GM13976 (cell line): Measurements from ENCODE around the gene PDCD4.

Experiments used
- DNase-seq: peaks from one replicate; pipeline ENCODE4 v3.0.0; 2012; ENCODE audit warnings: low spot score
- in situ Hi-C: fragments of 300-500 bp; cut with MboI; formaldehyde crosslinking; loops from one replicate; pipeline ENCODE4 v1.12.0; 2022; ENCODE audit warnings: low sequenced_read_pairs, mixed read lengths, inconsistent platforms; ENCODE audit not compliant: unreplicated experiment
- TF ChIP-seq, protein P1 (sequence below): IDR thresholded peaks from 2 replicates; pipeline ENCODE4 v1.5.1; 2012; ENCODE audit warnings: borderline replicate concordance, mild to moderate bottlenecking; ENCODE audit not compliant: insufficient read depth; ENCODE audit errors: extremely low read depth, missing control alignments, control extremely low read depth

Gene PDCD4

GRCh38 chr10:110892602-110893288 is 21.0 kb downstream of the PDCD4 start:
- DNase-seq, result no peak
- in situ Hi-C loops, result loop anchor here (25.0 kb wide), 2 partner anchors 280 to 580 kb away; partner anchors contain the start of gene SMNDC1
- TF ChIP-seq, protein P1, sequence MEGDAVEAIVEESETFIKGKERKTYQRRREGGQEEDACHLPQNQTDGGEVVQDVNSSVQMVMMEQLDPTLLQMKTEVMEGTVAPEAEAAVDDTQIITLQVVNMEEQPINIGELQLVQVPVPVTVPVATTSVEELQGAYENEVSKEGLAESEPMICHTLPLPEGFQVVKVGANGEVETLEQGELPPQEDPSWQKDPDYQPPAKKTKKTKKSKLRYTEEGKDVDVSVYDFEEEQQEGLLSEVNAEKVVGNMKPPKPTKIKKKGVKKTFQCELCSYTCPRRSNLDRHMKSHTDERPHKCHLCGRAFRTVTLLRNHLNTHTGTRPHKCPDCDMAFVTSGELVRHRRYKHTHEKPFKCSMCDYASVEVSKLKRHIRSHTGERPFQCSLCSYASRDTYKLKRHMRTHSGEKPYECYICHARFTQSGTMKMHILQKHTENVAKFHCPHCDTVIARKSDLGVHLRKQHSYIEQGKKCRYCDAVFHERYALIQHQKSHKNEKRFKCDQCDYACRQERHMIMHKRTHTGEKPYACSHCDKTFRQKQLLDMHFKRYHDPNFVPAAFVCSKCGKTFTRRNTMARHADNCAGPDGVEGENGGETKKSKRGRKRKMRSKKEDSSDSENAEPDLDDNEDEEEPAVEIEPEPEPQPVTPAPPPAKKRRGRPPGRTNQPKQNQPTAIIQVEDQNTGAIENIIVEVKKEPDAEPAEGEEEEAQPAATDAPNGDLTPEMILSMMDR, result no peak

DNA sequence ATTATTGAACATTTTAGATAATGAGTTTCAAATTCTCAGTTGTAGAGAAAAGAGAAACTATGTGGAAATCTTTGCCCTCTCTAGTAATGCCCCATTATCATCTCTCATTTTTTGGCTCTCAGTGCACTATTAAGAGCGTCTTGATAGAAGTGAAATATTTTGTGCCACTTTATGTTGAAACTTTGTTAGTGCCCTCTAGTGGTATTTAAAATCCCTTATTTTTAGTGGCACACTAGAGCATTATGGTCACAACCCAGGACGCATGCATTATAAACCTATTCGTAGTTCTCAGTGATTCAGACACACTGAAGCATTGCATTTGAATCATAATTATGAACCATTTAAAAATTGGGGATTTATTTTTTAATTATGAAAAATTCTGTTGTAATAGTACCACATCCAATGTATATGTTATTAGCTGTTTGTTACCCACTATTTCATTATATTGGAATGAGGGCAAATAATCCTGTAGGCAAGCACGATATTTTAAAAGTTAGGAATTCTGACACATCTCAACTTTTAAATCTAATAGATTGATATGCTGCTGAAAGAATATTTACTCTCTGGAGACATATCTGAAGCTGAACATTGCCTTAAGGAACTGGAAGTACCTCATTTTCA is 21.9 kb downstream of the PDCD4 start:
- TF ChIP-seq, protein P1, result peak; percentile 33
- peak; percentile 24 for DNase-seq
- in situ Hi-C loops, result loop anchor here (25.0 kb wide), 2 partner anchors 281 to 581 kb away; partner anchors contain the start of gene SMNDC1

DNA sequence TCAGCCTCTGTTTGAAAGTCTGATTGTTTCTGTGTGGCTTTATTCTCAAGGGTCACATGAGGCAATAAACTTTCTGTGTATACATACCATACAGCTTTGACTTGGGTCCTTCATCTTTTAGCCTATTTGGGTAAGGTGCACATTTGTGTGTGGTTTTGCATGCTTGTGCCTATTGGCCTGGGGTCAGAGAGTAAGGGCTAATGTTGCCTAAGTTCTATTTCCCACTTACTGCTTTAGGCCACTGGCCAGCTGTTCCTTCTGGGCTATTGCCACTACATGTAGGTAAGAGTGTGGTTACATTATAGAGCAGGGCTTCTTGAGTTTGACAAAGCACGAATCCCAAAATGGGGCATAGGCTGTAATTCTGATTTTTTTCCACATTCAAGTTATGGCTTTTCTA is 25.5 kb downstream of the PDCD4 start:
- in situ Hi-C loops, result loop anchor here (25.0 kb wide), 2 partner anchors 285 to 585 kb away; partner anchors contain the start of gene SMNDC1

GRCh38 chr10:110898391-110898790 is 26.7 kb downstream of the PDCD4 start:
- in situ Hi-C loops, result loop anchor here (25.0 kb wide), 2 partner anchors 286 to 586 kb away; partner anchors contain the start of gene SMNDC1
- DNase-seq, result no peak
- TF ChIP-seq, protein P1, result no peak

More for the DNA sequence above, 25.5 kb downstream of the PDCD4 start:
- TF ChIP-seq, protein P1, result no peak
- no peak for DNase-seq

GRCh38 chr10:110900983-110901382 is 29.3 kb downstream of the PDCD4 start:
- in situ Hi-C loops, result no loop called here
- TF ChIP-seq, protein P1, result no peak

DNA sequence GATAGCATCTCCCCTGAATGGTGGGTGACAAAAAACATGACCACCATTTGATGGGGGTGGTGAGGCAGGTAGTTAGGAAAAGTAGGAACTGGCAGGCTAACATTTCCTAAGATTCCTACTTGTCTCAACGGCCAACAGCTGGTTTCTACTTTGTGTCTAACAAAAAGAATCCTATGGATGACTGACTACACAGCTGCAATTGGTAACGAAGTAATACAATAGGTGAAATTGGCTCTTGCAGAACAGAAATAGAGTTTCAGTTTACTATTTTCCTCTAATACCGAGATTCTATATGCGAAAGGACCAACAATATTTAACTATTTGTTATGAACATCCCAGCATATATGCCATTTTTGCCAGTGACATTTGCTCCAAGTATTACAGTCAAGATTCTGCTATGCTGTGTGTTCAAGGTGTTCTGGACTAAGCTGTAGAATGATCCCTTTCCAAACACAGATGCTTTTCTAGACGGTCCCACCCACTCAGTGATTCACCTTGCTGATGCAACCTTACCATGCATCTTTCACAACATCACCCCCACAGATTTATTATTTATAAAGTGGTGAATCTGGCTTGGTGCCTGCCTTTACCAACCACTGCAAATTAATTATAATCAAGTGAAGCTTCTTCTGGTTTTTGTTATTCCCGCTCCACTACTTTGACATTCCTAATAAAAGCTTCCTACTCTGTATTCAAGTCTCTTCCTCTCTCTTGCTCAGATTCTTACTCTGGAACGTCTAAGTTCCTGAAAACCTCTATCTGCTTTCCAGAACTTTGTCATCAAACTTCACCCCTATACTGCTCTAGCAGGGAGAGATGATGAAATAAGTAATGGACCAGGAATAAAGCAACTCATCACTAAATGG is 30.5 kb downstream of the PDCD4 start:
- no peak for DNase-seq
- TF ChIP-seq, protein P1, result no peak
- in situ Hi-C loops, result no loop called here

More at GRCh38 chr10:110900983-110901382, 29.3 kb downstream of the PDCD4 start:
- DNase-seq, result no peak
